Femur (tissue), 1 donor: ENCODE data around the gene SMARCA2.

Experiments
- DNase-seq: peaks from one replicate; pipeline ENCODE4 v3.0.0-alpha.2; 2017

The SMARCA2 gene

DNA sequence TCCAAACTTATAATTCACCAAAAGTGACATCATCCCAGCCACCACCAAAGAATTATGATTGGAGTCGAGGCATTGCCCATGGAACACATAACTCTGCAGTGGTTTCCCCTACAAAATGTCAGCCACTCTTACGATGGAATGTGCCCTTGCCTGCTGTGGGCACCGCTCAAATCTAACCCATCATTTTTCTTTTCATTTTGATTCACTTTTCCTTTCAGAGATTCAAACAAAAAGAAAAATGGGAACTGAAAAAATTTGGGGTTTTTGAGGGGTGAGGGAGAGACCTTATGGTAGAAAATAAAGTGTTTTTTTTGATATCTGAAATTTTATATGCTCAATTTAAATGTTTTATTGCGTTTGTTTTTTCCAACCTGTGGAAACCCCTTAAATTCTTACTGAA, 28.1 kb downstream of the SMARCA2 start:
- no peak for DNase-seq

DNA sequence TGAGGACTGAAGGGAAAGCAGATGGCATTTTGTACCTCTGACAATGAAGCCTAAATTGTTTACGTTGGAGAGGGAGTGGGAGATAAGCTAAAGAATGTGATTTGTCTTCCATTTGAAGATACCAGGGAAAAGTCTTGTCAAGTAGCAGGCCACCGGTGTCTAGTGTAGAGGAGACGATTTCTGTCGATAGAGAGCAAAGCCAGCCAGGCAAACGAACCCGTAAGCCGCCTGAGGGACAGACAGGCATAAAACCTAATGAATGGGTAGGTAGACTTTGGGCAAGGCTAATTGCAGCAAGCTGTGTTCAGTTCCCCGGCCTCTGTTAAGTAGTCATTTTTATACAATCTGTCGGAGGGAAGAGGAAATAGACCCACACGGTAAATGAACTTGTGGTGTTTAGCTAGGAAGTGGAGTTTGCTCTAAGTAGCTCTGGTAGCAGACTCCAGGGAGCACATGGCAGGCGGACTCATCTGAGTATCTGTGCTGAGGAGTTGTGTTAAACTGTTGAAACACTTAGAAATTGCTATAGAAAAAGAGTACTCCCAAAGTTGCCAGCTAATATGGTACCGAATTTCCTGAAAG, 28.8 kb downstream of the SMARCA2 start:
- DNase-seq: no peak

DNA sequence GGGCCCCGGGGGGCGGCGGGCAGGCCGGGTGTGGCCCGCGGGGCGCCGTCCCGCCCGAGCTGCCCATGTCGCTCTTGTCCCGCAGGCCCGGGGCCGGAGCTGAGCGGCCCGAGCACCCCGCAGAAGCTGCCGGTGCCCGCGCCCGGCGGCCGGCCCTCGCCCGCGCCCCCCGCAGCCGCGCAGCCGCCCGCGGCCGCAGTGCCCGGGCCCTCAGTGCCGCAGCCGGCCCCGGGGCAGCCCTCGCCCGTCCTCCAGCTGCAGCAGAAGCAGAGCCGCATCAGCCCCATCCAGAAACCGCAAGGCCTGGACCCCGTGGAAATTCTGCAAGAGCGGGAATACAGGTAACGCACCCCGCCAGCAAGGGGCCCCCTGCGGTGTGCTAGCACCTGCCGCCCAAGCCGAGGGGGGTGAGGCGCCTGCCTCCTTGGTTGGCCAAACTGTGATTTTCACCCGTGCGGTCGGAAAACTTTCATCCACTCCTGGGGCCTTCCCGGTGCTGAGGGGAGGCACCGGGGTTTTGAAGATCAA, 32.1 kb downstream of the SMARCA2 start:
- DNase-seq: no peak

DNA sequence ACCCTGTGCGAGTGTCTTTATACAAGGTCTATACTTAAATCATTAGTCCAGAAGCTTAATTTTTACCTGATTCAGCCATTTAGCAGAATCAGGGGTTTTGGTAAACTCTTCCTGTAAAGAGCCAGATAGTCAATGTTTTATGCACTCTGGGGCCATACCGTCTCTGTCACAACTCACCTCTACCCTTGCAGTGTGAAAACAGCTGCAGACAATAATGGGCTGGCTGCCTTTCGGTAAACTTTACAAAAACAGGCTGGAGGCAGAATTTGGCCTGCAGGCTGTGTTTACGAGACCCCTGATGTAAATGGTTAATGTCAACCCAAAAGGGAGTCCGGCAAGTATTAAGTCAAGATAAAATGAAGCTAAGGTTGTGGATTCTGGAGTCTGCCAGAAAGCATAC, 32.8 kb downstream of the SMARCA2 start:
- no peak for DNase-seq

DNA sequence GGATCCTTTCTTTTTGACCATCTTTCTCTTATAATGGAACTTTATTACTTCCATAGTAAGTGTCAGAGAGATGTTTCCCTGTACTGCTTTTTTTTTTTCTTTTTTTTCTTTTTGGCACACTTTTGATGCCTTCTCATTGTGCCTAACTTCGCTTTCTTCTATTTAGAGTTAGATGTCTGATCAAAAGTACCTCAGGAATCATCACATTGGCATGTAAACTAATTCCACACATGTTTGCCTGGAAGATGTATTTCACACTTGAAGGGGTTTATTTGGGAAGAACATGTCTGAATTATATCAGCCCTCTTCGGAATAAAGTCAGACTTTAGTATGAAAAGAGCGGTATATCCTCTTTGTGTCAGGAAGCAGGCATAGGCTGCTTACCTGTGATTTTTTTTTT, 35.1 kb downstream of the SMARCA2 start:
- DNase-seq: no peak

DNA sequence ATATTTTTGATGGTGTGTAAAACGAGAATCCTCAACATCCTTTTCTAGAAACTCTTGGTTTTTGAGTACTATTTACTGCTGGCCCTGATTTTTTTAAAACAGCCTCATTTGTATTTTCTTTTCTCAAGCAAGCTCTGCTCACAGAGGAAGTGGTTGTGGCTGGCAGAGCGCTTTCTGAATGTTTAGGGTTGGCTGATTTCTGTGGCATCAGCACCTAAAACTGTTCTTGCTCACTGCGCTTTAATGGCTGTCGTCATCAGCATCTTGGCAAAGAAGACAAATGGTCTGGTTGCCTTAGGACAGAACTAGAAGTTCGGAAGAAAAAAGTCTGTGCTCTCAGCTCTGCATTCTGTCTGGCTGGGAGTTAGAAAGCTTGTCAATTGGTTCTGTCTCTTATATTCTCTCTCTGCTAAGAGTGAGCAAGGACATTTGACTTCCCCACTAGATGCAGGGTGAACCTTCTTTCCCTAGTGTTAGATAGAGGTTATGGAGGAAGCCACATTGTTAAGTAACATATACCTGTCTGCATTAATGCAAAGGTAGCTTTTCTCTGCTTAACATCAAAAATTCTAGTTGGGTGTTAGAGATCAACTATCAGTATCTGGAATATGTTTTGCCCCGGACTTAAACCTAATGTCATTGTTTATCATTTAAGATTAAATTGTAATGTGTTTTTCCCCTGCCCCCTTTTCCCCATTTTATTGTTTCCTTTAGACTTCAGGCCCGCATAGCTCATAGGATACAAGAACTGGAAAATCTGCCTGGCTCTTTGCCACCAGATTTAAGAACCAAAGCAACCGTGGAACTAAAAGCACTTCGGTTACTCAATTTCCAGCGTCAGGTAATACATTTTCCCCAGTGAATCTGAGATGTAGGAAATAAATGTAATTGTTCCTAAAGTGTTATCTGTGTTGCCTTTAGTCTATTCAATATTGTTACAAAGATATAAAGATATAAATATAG, 39.0 kb downstream of the SMARCA2 start:
- peak; percentile 46 for DNase-seq

DNA sequence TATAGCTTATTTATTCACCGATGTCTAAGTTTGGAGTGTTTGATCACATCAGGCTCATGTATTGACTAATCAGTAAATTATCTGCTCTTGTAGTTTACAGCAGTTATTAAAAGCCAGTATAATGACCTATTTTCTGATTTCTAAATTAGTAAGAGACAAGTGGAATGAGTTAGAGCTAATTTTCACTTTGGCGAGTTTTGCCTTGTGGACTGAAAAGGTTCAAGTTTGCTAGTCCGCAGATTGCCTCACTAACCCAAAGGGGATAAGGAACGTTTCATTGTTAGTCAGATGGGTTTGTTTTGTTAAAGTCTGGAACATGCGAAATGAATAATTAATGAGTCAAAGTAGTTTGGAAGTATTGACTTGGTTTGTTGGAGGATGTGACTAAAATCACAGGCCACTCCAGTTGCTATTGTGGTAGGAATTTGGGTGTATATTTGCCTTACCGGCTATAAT, 40.1 kb downstream of the SMARCA2 start:
- DNase-seq: no peak

DNA sequence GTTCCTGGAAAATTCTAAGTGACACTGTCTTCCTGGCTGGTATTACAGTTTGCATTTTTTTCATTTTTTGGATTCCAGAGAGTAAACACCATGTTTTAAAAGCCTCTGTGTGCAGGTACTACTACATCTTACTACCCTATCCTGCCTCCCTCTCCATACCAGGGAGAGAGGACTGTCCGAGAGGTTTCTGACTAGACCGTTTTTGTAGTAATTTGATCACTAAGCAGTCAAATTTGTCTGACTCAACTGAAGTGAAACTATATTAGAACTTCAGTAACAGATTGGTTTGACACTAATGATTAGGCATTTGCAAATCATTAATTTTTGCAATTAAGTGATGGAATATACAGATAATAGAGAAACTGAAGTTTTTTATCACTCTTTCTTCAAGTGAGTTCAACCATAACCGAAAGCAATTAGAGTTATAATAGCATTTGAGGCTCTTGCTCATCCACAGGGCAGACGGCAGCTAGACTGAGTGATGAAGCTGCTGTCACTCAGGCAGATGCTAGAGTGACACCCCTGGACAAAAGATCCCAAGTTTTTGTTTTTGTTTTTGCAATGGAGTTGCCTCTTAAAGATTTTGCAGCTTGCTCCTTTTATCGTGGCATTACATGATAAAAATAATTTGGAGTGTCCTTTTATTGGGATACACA, 44.3 kb downstream of the SMARCA2 start:
- DNase-seq: no peak

DNA sequence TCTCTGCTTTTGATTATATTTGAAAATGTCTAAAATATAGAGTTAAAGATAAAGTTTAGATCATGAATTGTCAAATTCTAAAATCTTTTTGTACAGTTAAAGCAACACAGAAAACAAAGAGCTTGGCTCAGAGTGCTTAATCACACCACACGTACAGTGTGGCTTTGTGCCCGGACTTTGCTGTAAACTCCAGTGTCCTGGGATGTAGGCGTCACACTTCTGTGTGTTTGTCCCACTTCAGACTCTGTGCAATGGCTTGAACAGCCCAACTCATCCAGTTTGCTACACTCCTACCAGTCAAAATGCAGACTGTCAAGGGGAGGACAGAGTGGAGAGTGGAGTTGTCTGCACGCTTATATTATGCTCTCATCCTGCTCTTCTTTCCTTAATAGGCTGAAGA, 45.3 kb downstream of the SMARCA2 start:
- DNase-seq: no peak

DNA sequence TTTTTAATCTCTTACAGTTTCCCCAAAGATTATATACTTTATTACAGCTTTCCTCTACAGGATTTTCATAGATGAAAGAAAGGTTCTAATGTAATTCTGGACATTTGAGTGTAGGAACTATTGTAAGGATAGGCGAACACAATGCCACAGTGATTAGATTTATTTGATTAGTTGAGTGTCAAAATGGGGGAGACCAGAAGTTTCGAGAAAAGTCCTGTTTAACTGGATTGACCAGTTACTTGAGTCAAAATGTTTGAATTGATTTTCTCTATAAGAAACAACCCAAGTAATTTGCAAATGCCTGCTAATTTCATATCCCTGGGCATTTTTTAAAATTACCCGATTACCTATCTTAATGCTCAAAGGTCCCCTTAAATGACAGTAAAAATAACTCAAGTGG, 50.6 kb downstream of the SMARCA2 start:
- DNase-seq: no peak

DNA sequence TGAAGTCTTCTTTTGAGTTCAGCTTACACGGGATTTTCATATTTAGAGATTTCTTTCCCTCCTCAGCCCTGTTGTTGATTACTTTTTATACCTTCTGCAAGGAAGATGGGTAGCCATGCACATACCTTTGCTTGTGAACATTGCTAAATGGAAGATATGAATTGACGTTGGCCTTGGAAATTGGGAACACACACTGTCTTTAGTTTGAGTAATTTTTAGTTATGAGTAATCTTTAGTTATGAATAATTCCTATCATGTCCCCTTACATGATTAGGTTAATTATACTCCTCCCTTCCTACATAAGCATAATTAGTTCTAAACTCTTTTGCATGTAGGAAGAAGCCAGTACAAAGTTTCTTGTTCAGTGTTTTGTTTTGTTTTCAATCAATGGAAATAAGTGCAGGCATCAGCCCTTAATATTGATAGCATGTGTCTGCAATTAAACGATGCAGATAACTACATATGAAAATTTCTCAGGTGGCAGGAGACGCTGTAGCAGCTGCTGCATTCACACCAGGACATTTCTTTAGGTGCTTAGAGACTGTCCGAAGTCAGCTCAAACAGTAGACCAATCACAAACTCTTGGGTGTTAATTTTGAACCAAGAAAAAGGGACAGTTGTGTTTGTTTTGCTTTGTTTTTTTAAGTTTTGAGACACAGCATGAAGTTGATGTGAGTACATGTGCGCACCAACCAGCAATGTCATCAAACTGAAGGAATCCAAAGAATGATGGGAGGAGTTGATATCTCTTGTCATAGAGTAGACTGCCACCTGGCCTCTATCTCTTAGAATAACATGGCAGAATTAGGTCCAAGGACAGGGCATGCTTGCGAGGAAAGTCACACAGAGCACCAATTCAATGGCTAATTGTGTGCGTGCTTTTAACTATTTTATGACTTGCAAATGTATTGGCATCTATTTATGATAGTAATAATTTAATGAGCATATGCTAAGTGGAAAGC, 51.4 kb downstream of the SMARCA2 start:
- no peak for DNase-seq

DNA sequence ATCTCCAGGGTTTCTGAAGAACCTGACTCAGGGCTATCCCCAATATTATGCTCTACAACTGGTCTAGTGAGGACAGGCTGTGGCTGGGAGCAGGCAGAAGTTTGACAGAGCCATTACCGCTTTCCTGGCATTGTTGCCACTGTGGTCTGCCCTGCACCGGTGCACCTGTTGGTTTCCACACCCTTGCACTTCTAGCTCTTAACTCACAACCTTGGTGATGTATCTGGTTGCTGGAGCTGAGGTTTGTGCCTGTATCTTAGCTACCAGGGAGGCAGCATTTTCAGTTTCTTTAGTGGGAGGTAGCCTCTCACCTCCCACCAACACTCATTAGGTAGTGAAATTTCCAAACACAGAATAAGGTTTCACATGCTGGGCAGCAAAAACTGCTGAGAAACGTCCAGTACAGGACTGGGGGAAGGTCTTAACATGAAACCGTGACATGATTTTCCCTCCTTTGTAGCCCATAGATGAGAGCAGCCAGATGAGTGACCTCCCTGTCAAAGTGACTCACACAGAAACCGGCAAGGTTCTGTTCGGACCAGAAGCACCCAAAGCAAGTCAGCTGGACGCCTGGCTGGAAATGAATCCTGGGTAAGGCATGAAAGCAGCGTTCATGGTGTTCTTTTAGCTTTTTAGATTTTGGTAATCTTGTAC, 57.7 kb downstream of the SMARCA2 start:
- DNase-seq: no peak

DNA sequence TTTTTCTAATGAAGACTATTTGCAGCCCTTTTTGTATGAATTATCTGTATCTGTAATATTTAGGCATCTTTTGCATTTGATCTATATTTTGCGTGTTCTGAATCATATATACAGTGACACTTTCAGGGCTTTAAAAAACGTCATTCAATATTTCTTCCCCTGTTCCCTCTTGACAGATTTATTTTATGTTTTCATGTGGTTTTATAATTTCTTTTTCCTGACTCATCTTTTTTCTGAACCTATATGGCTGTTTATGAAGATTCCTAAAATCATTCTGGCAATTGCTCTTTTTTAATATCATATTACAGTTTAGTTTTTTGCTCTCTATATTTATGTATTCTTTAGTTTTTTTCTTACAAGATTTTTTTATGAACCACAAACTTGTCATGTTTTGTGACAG, 67.6 kb downstream of the SMARCA2 start:
- DNase-seq: no peak

DNA sequence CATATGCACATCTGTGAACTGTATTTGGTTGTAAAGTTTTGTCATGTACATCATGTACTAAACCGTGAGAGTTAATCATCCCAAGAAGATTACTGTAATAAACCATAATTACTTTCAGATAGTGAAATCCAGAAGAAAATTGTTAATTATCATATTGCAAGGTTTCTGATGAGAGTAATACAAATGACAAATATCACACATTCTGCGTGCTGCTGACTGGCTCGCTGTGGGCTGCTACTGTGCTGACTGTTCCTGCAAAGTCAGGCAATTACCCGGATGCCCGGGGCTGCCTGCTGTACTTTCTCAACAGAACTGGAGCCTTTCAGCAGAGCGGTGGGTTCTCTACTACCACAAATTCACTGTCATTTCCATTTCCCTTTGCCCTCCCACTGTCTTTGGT, 68.3 kb downstream of the SMARCA2 start:
- DNase-seq: peak; percentile 37

DNA sequence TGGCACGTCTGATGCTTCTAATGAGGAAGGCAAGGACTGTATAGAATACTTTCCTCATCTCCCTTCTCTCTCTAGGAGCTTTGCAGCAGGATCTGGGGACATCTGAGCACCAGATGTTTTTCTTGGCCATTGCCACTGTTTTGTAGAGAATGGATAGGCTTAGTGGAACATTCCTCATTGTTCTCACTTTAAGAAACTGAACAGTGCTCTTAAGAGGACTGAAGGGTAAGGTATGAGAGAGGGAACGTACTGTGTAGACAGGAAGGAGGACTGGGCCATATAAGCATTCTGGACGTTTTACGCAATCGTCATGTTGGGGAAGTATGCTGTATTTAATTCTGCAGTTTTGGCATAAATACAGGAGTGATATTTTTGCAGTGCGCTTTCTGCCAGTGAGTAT, 70.6 kb downstream of the SMARCA2 start:
- DNase-seq: peak; percentile 62

DNA sequence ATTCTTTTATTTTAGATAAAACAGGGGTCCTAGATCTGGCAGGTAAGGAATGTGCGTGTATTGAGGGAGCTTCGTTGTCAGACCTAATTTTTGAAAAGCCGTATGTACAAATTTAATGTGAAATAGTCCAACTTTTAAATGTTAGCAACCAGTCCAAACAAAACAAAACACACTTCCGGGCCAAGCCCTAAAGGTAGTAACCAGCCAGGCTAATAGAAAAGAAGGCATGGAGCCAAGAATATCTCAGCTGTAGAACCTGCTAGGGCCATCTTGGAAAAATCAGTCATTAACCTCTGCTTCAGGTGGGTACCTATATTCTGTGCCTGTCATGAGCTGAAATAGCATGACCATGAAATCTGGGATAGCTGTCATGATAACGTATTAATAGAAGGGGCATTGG, 71.0 kb downstream of the SMARCA2 start:
- no peak for DNase-seq

DNA sequence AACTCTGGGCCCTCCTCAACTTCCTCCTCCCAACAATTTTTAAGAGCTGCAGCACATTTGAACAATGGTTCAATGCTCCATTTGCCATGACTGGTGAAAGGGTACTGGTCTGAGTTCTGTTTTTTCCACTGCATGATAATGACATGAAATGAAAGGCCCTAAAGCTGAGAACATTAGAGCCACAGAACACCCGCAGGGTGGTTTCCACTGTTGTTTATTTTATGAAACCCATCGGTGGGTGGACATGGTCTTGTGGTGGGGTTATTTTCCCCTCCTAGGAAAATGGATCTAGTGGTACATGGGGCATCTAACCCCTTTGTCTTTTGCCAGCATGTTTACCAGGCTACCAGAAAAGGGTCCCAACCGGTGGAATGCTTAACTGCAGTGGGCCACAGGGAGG, 71.8 kb downstream of the SMARCA2 start:
- DNase-seq: no peak

DNA sequence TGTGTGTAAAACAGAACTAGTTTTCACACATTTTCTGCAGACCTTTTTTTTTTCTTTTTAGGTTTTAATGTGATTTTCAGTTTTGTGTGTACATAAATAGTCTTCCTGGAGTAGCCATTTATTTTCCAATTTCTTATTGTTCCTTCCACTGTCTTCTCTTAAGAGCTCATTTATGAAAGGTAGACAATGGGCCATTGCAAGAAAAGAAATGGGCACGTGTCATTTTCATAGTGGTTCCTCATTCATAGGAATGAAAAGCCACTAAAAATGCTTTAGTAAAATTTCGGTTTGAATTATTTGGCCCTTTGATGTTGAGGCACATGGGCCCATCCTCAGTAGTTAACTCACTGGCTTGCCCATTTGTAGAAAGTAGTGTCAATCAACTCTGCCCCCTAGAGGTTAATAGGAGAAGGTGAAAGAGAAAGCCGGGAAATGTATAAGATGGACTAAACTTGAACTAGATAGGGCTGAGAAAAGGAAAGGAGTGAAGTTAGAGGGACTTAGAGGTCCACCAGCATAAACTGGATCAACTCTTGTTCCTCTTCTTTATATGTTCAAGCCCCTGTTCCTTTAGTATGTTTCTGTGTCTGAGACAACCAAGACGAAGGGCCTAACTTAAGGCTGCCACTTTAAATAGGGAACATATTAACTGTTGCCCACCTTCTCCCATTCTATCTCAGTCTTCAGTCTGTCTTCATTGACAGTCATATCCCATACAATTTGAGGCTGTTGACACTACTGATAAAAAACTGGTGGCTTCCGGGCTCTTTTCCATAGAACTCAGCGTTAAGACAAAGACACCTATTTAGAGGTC, 72.6 kb downstream of the SMARCA2 start:
- DNase-seq: no peak

DNA sequence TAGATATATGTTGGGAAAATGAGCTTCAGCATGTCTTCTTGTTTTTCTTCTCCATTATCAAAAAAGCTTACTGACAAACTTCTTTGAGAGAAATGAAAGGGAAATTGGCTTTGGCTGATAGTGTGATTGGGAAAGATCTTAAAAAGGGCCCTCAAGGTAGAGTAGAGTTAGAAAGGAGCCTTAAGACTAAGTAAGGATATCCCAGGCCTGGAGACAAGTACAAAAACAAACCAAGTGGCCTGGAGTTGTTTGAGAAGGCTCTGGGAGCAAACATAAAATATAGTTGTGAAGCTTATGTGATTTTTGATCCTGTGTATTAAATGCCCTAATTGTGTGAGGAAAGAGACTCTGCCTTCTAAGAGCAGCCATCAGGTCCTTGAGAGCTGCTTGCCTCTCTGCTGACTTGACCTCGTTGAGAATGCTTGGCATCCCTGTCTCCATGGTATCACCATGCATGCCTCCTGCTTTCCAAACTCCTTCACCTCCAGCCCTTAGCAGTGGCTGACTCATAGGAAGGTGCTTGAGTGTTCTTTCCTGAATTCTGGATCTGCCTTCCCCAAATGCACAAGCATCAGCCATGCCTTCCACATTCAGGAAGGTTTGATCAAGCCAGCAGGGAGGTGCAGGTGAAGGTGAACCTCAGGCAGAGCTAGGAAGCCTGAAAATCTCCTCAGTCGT, 78.9 kb downstream of the SMARCA2 start:
- no peak for DNase-seq

DNA sequence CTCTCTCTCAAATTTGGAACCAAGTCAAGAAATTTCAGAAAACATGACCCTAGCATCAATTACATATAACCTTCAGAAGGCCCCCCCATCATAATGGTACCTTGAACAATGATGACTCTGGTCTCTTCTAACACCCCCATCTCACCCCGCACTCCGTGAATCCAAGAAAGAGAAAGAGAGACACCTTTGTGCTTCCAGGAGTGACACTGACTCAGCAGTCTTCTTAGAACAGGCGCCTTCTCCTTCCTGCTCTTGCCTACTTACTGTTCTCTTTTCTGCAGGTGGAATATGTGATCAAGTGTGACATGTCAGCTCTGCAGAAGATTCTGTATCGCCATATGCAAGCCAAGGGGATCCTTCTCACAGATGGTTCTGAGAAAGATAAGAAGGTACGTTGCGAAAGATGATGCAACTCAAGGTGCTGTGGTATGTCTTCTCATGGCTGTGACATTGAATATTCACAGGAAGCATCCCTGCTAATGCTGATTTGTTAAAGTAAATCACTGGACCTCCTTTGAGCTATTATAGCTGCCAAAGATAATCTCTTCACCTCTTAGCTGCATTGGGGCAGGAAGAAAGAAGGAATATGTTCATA, 81.3 kb downstream of the SMARCA2 start:
- no peak for DNase-seq
